HEK293 (cell line): Measurements from ENCODE around the gene PLCG2.

Experiments
- CTCF ChIA-PET: fragments of 350-600 bp; formaldehyde crosslinking; extraction: SDS; loops from one replicate; lab custom pipeline; 2021; ENCODE audit warnings: antibody characterized with exemption; lab: Yijun Ruan, JAX
- POLR2A ChIA-PET: fragments of 300-600 bp; formaldehyde crosslinking; extraction: SDS; loops from one replicate; lab custom pipeline; 2020; ENCODE audit warnings: antibody characterized with exemption, inconsistent platforms; lab: Yijun Ruan, JAX
- H3K27ac ChIP-seq: fragments of 200-500 bp; sonication (Bioruptor generic); 2 replicates; pipeline ENCODE4 v1.5.1; 2014; ENCODE audit warnings: low read depth, low read length, control low read depth, inconsistent platforms; ENCODE audit errors: extremely low read depth
- H3K36me3 ChIP-seq, 2 experiments: fragments of 200-500 bp in 1 of 2; sonication (Bioruptor generic) in 1 of 2; 1 replicate in 1 of 2; 2 replicates in 1 of 2; pipeline ENCODE4 v1.5.1; 2014 to 2017; ENCODE audit warnings: inconsistent platforms in 2 of 2, low read length in 2 of 2; ENCODE audit not compliant: control insufficient read depth in 2 of 2, insufficient read depth in 1 of 2
- H3K4me1 ChIP-seq: fragments of 200-500 bp; sonication (Bioruptor generic); 2 replicates; pipeline ENCODE4 v1.5.1; 2014; ENCODE audit warnings: mild to moderate bottlenecking, low read length, inconsistent platforms; ENCODE audit not compliant: control insufficient read depth, insufficient read depth
- H3K4me3 ChIP-seq: 2 replicates; pipeline ENCODE4 v1.5.1; 2011; ENCODE audit warnings: low read depth, mild to moderate bottlenecking, control low read depth, low read length, moderate library complexity
- H3K9me3 ChIP-seq: fragments of 200-500 bp; sonication (Bioruptor generic); 2 replicates; pipeline ENCODE4 v1.5.1; 2014; ENCODE audit warnings: low read depth, low read length, inconsistent platforms; ENCODE audit not compliant: control insufficient read depth, insufficient read depth
- BCL11A ChIP-seq: fragments of 450-650 bp; formaldehyde crosslinking; IDR thresholded peaks from 2 replicates; pipeline ENCODE4 v1.5.1; 2016; ENCODE audit warnings: low read depth, missing biosample characterization, missing genetic modification characterization
- MYNN ChIP-seq: fragments of 450-650 bp; formaldehyde crosslinking; IDR thresholded peaks from 2 replicates; pipeline ENCODE4 v1.5.1; 2016; ENCODE audit warnings: missing biosample characterization, missing genetic modification characterization, borderline replicate concordance
- RBAK ChIP-seq: fragments of 450-650 bp; formaldehyde crosslinking; IDR thresholded peaks from 2 replicates; pipeline ENCODE4 v1.5.1; 2016; ENCODE audit warnings: missing biosample characterization, missing genetic modification characterization
- SALL2 ChIP-seq: fragments of 450-650 bp; formaldehyde crosslinking; IDR thresholded peaks from 2 replicates; pipeline ENCODE4 v1.5.0; 2017; ENCODE audit warnings: missing biosample characterization, mild to moderate bottlenecking, missing genetic modification characterization, borderline replicate concordance
- SETDB1 ChIP-seq: IDR thresholded peaks from one replicate; pipeline ENCODE4 v1.6.1; 2017; ENCODE audit warnings: mild to moderate bottlenecking, low read length, moderate library complexity, mixed read lengths; ENCODE audit not compliant: insufficient read length
- ZNF140 ChIP-seq: fragments of 450-650 bp; formaldehyde crosslinking; IDR thresholded peaks from 2 replicates; pipeline ENCODE4 v1.5.1; 2016; ENCODE audit warnings: missing biosample characterization, missing genetic modification characterization
- ZNF292 ChIP-seq: fragments of 450-650 bp; formaldehyde crosslinking; IDR thresholded peaks from 2 replicates; pipeline ENCODE4 v1.5.1; 2016; ENCODE audit warnings: low read depth, missing biosample characterization, missing genetic modification characterization, borderline replicate concordance
- ZNF302 ChIP-seq: fragments of 450-650 bp; formaldehyde crosslinking; IDR thresholded peaks from 2 replicates; pipeline ENCODE4 v1.5.1; 2016; ENCODE audit warnings: missing biosample characterization, missing genetic modification characterization, low read depth
- ZNF37A ChIP-seq: fragments of 450-650 bp; IDR thresholded peaks from 2 replicates; pipeline ENCODE4 v1.5.1; 2018; ENCODE audit warnings: missing biosample characterization, missing genetic modification characterization
- ZNF433 ChIP-seq: fragments of 450-650 bp; formaldehyde crosslinking; IDR thresholded peaks from 2 replicates; pipeline ENCODE4 v1.5.1; 2016; ENCODE audit warnings: missing biosample characterization, missing genetic modification characterization, low read depth
- ZNF48 ChIP-seq: fragments of 450-650 bp; formaldehyde crosslinking; IDR thresholded peaks from 2 replicates; pipeline ENCODE4 v1.5.1; 2016; ENCODE audit warnings: missing biosample characterization, missing genetic modification characterization
- ZNF530 ChIP-seq: fragments of 450-650 bp; formaldehyde crosslinking; IDR thresholded peaks from 2 replicates; pipeline ENCODE4 v1.5.1; 2016; ENCODE audit warnings: low read depth, missing biosample characterization, missing genetic modification characterization
- ZNF571 ChIP-seq: fragments of 450-650 bp; formaldehyde crosslinking; IDR thresholded peaks from 2 replicates; pipeline ENCODE4 v1.5.0; 2017; ENCODE audit warnings: missing biosample characterization, missing genetic modification characterization
- ZNF660 ChIP-seq: fragments of 450-650 bp; IDR thresholded peaks from 2 replicates; pipeline ENCODE4 v1.5.1; 2018; ENCODE audit warnings: missing biosample characterization, mild to moderate bottlenecking, missing genetic modification characterization
- ZNF677 ChIP-seq: fragments of 450-650 bp; IDR thresholded peaks from 2 replicates; pipeline ENCODE4 v1.5.0; 2018; ENCODE audit warnings: missing biosample characterization, mild to moderate bottlenecking, missing genetic modification characterization, moderate library complexity
- ZNF707 ChIP-seq: fragments of 450-650 bp; formaldehyde crosslinking; IDR thresholded peaks from 2 replicates; pipeline ENCODE4 v1.5.1; 2016; ENCODE audit warnings: missing biosample characterization, missing genetic modification characterization
- TF ChIP-seq, protein P1 (sequence below): fragments of 450-650 bp; formaldehyde crosslinking; IDR thresholded peaks from 2 replicates; pipeline ENCODE4 v1.5.1; 2016; ENCODE audit warnings: missing biosample characterization, missing genetic modification characterization
- TF ChIP-seq, protein P2 (sequence below): fragments of 450-650 bp; IDR thresholded peaks from 2 replicates; pipeline ENCODE4 v1.5.1; 2018; ENCODE audit warnings: missing biosample characterization, missing genetic modification characterization
- TF ChIP-seq, protein P3 (sequence below): sonication (generic); formaldehyde crosslinking; IDR thresholded peaks from 2 replicates; pipeline ENCODE4 v1.8.1; 2022; ENCODE audit warnings: mild to moderate bottlenecking, moderate library complexity, missing genetic modification reagents
- TF ChIP-seq, protein P4 (sequence below): fragments of 450-650 bp; formaldehyde crosslinking; conservative IDR thresholded peaks from 2 replicates; pipeline ENCODE4 v1.5.1; 2016; ENCODE audit warnings: low read depth, missing biosample characterization, missing genetic modification characterization
- TF ChIP-seq, protein P5 (sequence below): fragments of 450-650 bp; formaldehyde crosslinking; IDR thresholded peaks from 2 replicates; pipeline ENCODE4 v1.5.1; 2016; ENCODE audit warnings: missing biosample characterization, missing genetic modification characterization
- TF ChIP-seq, protein P6 (sequence below): fragments of 450-650 bp; formaldehyde crosslinking; IDR thresholded peaks from 2 replicates; pipeline ENCODE4 v1.5.1; 2016; ENCODE audit warnings: missing biosample characterization, missing genetic modification characterization

Gene PLCG2

DNA sequence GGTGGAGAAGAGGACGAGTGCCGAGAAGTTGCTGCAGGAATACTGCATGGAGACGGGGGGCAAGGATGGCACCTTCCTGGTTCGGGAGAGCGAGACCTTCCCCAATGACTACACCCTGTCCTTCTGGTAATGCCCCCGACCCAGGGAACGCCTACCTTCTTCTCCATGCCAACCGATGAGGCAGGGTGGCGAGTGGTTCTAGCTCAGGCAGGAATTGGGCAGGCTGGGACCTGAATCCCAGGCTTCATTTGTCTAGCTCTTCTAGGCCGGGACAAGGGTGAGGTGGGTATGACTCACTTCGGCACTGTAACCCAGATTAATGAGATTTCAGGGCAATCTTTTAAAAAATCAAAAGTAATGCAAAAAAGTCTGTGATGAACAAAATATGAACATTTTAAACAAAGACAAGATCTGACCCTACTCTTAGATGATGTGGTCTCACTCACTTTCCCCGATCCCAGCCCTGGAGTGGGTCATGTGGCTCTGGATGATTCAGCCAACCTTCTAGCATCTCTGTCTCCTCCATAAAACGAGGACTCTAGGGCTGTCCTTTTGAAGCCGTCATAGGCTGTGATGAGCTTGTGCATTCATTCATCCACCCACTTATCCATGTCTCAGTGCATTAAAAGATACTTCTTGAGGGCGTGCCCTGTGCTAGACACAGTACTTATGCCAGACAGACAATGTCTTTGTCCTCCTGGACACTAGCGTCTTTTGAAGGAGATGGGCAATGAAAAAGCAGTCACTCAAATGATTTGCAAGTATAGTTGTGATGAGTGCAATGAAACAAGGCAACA lies 129.6 kb downstream of the PLCG2 start:
- CTCF ChIA-PET, result no interaction called here
- TF ChIP-seq SETDB1 (no peak), ZNF677 (tag by site-specific recombination) (no peak), ZNF37A (tag by site-specific recombination) (no peak), ZNF571 (tag by site-specific recombination) (no peak), ZNF530 (tag by site-specific recombination) (no peak), ZNF660 (no peak), ZNF302 (tag by site-specific recombination) (no peak), ZNF707 (tag by site-specific recombination) (no peak)
- TF ChIP-seq, protein P1, sequence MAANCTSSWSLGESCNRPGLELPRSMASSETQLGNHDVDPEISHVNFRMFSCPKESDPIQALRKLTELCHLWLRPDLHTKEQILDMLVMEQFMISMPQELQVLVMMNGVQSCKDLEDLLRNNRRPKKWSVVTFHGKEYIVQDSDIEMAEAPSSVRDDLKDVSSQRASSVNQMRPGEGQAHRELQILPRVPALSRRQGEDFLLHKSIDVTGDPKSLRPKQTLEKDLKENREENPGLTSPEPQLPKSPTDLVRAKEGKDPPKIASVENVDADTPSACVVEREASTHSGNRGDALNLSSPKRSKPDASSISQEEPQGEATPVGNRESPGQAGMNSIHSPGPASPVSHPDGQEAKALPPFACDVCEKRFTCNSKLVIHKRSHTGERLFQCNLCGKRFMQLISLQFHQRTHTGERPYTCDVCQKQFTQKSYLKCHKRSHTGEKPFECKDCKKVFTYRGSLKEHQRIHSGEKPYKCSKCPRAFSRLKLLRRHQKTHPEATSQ (tag by site-specific recombination), result no peak
- TF ChIP-seq, all 188 proteins: peak for 0
- Histone ChIP-seq H3K27ac (no peak overlapping the region), H3K9me3 (no peaks in the 10 kb centered on the region), H3K4me1 (no peaks in the 10 kb centered on the region), H3K36me3 (no peaks in the 10 kb centered on the region), H3K4me3 (no peak overlapping the region)
- POLR2A ChIA-PET, result no interaction called here

DNA sequence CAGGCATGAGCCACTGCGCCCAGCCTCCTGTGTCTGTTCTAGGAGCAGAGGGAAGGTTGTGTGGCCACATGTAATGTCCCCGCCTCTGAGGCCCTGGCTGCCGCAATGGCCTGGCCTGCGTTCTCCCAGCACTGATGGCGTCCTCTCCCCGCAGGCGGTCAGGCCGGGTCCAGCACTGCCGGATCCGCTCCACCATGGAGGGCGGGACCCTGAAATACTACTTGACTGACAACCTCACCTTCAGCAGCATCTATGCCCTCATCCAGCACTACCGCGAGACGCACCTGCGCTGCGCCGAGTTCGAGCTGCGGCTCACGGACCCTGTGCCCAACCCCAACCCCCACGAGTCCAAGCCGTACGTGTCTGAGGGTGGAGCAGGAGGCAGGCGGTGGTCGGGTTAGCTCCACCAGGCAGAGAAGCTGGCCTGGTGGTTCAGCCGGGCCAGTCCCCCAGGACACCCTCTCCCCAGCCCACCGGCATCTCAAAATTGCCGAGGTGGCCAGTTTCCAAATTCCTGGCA lies 131.3 kb downstream of the PLCG2 start:
- Histone ChIP-seq H3K4me1 (no peaks in the 10 kb centered on the region), H3K9me3 (no peaks in the 10 kb centered on the region), H3K4me3 (no peak overlapping the region), H3K36me3 (no peaks in the 10 kb centered on the region), H3K27ac (no peak overlapping the region)
- no peak for TF ChIP-seq ZNF48 (tag by site-specific recombination)
- no peak for TF ChIP-seq RBAK (tag by site-specific recombination)
- TF ChIP-seq ZNF140, result no peak
- TF ChIP-seq SALL2 (tag by site-specific recombination), result no peak
- no peak for TF ChIP-seq ZNF292 (tag by site-specific recombination)
- TF ChIP-seq ZNF433, result no peak
- TF ChIP-seq, protein P2, sequence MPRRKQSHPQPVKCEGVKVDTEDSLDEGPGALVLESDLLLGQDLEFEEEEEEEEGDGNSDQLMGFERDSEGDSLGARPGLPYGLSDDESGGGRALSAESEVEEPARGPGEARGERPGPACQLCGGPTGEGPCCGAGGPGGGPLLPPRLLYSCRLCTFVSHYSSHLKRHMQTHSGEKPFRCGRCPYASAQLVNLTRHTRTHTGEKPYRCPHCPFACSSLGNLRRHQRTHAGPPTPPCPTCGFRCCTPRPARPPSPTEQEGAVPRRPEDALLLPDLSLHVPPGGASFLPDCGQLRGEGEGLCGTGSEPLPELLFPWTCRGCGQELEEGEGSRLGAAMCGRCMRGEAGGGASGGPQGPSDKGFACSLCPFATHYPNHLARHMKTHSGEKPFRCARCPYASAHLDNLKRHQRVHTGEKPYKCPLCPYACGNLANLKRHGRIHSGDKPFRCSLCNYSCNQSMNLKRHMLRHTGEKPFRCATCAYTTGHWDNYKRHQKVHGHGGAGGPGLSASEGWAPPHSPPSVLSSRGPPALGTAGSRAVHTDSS (tag by site-specific recombination), result no peak
- TF ChIP-seq, protein P3, sequence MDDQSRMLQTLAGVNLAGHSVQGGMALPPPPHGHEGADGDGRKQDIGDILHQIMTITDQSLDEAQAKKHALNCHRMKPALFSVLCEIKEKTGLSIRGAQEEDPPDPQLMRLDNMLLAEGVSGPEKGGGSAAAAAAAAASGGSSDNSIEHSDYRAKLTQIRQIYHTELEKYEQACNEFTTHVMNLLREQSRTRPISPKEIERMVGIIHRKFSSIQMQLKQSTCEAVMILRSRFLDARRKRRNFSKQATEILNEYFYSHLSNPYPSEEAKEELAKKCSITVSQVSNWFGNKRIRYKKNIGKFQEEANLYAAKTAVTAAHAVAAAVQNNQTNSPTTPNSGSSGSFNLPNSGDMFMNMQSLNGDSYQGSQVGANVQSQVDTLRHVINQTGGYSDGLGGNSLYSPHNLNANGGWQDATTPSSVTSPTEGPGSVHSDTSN (CRISPR knock-in tag), result no peak
- TF ChIP-seq, protein P4, sequence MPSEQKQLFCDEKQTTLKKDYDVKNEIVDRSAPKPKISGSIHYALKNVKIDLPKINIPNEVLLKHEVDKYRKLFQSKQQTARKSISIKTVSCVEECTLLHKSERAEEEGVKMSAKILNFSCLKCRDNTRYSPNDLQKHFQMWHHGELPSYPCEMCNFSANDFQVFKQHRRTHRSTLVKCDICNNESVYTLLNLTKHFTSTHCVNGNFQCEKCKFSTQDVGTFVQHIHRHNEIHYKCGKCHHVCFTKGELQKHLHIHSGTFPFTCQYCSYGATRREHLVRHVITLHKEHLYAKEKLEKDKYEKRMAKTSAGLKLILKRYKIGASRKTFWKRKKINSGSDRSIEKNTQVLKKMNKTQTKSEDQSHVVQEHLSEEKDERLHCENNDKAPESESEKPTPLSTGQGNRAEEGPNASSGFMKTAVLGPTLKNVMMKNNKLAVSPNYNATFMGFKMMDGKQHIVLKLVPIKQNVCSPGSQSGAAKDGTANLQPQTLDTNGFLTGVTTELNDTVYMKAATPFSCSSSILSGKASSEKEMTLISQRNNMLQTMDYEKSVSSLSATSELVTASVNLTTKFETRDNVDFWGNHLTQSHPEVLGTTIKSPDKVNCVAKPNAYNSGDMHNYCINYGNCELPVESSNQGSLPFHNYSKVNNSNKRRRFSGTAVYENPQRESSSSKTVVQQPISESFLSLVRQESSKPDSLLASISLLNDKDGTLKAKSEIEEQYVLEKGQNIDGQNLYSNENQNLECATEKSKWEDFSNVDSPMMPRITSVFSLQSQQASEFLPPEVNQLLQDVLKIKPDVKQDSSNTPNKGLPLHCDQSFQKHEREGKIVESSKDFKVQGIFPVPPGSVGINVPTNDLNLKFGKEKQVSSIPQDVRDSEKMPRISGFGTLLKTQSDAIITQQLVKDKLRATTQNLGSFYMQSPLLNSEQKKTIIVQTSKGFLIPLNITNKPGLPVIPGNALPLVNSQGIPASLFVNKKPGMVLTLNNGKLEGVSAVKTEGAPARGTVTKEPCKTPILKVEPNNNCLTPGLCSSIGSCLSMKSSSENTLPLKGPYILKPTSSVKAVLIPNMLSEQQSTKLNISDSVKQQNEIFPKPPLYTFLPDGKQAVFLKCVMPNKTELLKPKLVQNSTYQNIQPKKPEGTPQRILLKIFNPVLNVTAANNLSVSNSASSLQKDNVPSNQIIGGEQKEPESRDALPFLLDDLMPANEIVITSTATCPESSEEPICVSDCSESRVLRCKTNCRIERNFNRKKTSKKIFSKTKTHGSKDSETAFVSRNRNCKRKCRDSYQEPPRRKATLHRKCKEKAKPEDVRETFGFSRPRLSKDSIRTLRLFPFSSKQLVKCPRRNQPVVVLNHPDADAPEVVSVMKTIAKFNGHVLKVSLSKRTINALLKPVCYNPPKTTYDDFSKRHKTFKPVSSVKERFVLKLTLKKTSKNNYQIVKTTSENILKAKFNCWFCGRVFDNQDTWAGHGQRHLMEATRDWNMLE, result no peak
- TF ChIP-seq MYNN (tag by site-specific recombination), result no peak
- TF ChIP-seq, protein P5, sequence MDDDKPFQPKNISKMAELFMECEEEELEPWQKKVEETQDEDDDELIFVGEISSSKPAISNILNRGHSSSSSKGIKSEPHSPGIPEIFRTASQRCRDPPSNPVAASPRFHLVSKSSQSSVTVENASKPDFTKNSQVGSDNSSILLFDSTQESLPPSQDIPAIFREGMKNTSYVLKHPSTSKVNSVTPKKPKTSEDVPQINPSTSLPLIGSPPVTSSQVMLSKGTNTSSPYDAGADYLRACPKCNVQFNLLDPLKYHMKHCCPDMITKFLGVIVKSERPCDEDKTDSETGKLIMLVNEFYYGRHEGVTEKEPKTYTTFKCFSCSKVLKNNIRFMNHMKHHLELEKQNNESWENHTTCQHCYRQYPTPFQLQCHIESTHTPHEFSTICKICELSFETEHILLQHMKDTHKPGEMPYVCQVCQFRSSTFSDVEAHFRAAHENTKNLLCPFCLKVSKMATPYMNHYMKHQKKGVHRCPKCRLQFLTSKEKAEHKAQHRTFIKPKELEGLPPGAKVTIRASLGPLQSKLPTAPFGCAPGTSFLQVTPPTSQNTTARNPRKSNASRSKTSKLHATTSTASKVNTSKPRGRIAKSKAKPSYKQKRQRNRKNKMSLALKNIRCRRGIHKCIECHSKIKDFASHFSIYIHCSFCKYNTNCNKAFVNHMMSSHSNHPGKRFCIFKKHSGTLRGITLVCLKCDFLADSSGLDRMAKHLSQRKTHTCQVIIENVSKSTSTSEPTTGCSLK (tag by site-specific recombination), result no peak
- TF ChIP-seq, protein P6, sequence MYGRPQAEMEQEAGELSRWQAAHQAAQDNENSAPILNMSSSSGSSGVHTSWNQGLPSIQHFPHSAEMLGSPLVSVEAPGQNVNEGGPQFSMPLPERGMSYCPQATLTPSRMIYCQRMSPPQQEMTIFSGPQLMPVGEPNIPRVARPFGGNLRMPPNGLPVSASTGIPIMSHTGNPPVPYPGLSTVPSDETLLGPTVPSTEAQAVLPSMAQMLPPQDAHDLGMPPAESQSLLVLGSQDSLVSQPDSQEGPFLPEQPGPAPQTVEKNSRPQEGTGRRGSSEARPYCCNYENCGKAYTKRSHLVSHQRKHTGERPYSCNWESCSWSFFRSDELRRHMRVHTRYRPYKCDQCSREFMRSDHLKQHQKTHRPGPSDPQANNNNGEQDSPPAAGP (tag by site-specific recombination), result no peak
- TF ChIP-seq BCL11A (tag by site-specific recombination), result no peak
- ChIA-PET POLR2A (no interaction called here), CTCF (interaction anchor here (0.8 kb wide), 1 partner anchor 30 kb away, joined by 3 read pairs; no protein-coding TSS in a partner anchor)
